Kidney (tissue), 14 donors: ENCODE measurements around the gene FBXW5. TPM values are rescaled to one million over a fixed set of nuclear protein-coding genes. Genes with fewer than 3 reads are reported as not detected.

Source experiments
- DNase-seq, 5 donors: peaks; one replicate each; pipeline ENCODE4 v3.0.0-alpha.2; 2013 to 2020
- FAIRE-seq: peaks from 2 replicates; lab custom pipeline; 2012; peaks lifted over from hg19 to GRCh38; lab: Jason Lieb, UNC
- H3K27ac ChIP-seq, 2 donors: one replicate each; pipeline ENCODE4 v1.7.0; 2013; ENCODE audit warnings: low read depth in 2 of 2, low read length in 2 of 2, inconsistent platforms in 1 of 2
- H3K27me3 ChIP-seq: one replicate; pipeline ENCODE4 v1.7.1; 2013; ENCODE audit warnings: low read length, inconsistent platforms; ENCODE audit not compliant: control insufficient read depth, insufficient read depth
- H3K36me3 ChIP-seq, 3 donors: one replicate each; pipeline versions ENCODE4 v1.7.0 to v1.7.1; 2013; ENCODE audit warnings: low read length in 3 of 3, control low read depth in 1 of 3, inconsistent platforms in 1 of 3; ENCODE audit not compliant: insufficient read depth in 3 of 3, control insufficient read depth in 2 of 3
- H3K4me1 ChIP-seq, 3 donors: one replicate each; pipeline versions ENCODE4 v1.7.0 to v1.7.1; 2013; ENCODE audit warnings: low read length in 3 of 3, inconsistent platforms in 1 of 3, low read depth in 1 of 3; ENCODE audit not compliant: control insufficient read depth in 2 of 3, insufficient read depth in 2 of 3
- H3K4me3 ChIP-seq, 3 donors: one replicate each; pipeline versions ENCODE4 v1.7.0 to v1.8.1; 2013; ENCODE audit warnings: low read length in 3 of 3, control low read depth in 1 of 3, inconsistent platforms in 1 of 3
- H3K9ac ChIP-seq, 3 donors: one replicate each; pipeline versions ENCODE4 v1.7.0 to v1.7.1; 2013; ENCODE audit warnings: low read length in 3 of 3, control low read depth in 1 of 3, inconsistent platforms in 1 of 3
- H3K9me3 ChIP-seq, 3 donors: one replicate each; pipeline versions ENCODE4 v1.7.0 to v1.7.1; 2013; ENCODE audit warnings: low read length in 3 of 3, control low read depth in 1 of 3, inconsistent platforms in 1 of 3; ENCODE audit not compliant: control insufficient read depth in 2 of 3, insufficient read depth in 1 of 3
- CTCF ChIP-seq: IDR thresholded peaks from 3 replicates; pipeline ENCODE4 v1.5.1; 2012; ENCODE audit warnings: mild to moderate bottlenecking, moderate library complexity, borderline replicate concordance; ENCODE audit not compliant: insufficient read depth; ENCODE audit errors: extremely low read depth
- intact Hi-C: fragments of 100-400 bp; cut with DNase I; formaldehyde crosslinking; loops from one replicate; pipeline ENCODE4 v1.11.1; 2022
- polyA plus RNA-seq: library from polyadenylated mRNA; stranded (reverse); fragments of 350-450 nt; fragmentation: Illumina TruSeq; extraction: RNeasy Lipid Tissue Mini Kit (QIAGEN cat#74804); gene quantifications from one replicate; pipeline ENCODE4 v1.2.3, GENCODE V29; 2014; ENCODE audit warnings: low read depth, low replicate concordance; ENCODE audit not compliant: insufficient read depth
- total RNA-seq: library from RNA; stranded (reverse); fragmentation: NEBNext Ultra II Directional; extraction: Animal tissue kit (Norgen Biotek cat#: 25700); gene quantifications from one replicate; pipeline ENCODE4 v1.2.1, GENCODE V29; 2021
- donor health status: control.
- donor health status: control.
- donor health status: control.
- donor health status: control.
- donor health status: control.
- donor health status: DM: yes; HTN: yes; CAD: no.
- donor health status: Normal renal cell carcinoma (clear cell type).

FBXW5 gene
- total and polyA plus RNA-seq, 2 donors from 2014 or later: 92.5 to 97.2 TPM

GRCh38 chr9:136973618-136974617, 29.4 kb upstream of the FBXW5 start:
- Histone ChIP-seq H3K4me1 (peaks cover 0 to 14% (median 0%) of the 10 kb centered on the region in 3 donors), H3K4me3 (no peak overlapping the region), H3K27ac (no peak overlapping the region), H3K9ac (no peak overlapping the region), H3K36me3 (no peaks in the 10 kb centered on the region), H3K9me3 (no peaks in the 10 kb centered on the region), H3K27me3 (no peaks in the 10 kb centered on the region)
- FAIRE-seq (no peak), DNase-seq (no peak)
- intact Hi-C loops: no loop called here
- no peak for TF ChIP-seq CTCF

- H3K9me3 ChIP-seq: no peaks in the 10 kb centered on the region
- DNase-seq: no peak
- no peaks in the 10 kb centered on the region for H3K36me3 ChIP-seq
- no peak overlapping the region for H3K4me3 ChIP-seq
- H3K27me3 ChIP-seq: no peaks in the 10 kb centered on the region
- no peak for FAIRE-seq
- H3K4me1 ChIP-seq: peaks cover 0 to 12% (median 0%) of the 10 kb centered on the region in 3 donors
- no peak overlapping the region for H3K27ac ChIP-seq
- no peak overlapping the region for H3K9ac ChIP-seq
- intact Hi-C loops: no loop called here
- TF ChIP-seq CTCF: no peak
Observed at GRCh38 chr9:136972743-136973142, 28.2 kb upstream of the FBXW5 start.

GRCh38 chr9:136972335-136972734, 27.8 kb upstream of the FBXW5 start:
- Histone ChIP-seq H3K4me3 (no peak overlapping the region), H3K27ac (no peak overlapping the region), H3K4me1 (peaks cover 0 to 8% (median 0%) of the 10 kb centered on the region in 3 donors), H3K36me3 (no peaks in the 10 kb centered on the region), H3K27me3 (no peaks in the 10 kb centered on the region), H3K9me3 (no peaks in the 10 kb centered on the region), H3K9ac (no peak overlapping the region)
- no peak for TF ChIP-seq CTCF
- no peak for DNase-seq
- FAIRE-seq: no peak
- intact Hi-C loops: no loop called here
